Stromal cell of bone marrow (primary cell): ENCODE results near the gene IGFBP2.
A peak's percentile ranks its signal among the peaks of the same experiment; 100 is the strongest.

Experiments used
- DNase-seq: peaks from one replicate; pipeline ENCODE4 v3.0.0-alpha.2; 2012; ENCODE audit warnings: low read depth

IGFBP2 gene

DNA sequence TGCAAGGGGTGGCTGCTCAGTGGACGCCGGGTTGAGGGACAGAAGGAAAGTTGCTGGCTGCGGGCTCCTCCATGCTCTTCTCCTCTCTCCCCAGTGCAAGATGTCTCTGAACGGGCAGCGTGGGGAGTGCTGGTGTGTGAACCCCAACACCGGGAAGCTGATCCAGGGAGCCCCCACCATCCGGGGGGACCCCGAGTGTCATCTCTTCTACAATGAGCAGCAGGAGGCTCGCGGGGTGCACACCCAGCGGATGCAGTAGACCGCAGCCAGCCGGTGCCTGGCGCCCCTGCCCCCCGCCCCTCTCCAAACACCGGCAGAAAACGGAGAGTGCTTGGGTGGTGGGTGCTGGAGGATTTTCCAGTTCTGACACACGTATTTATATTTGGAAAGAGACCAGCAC, 30.6 kb downstream of the IGFBP2 start:
- DNase-seq, result no peak

DNA sequence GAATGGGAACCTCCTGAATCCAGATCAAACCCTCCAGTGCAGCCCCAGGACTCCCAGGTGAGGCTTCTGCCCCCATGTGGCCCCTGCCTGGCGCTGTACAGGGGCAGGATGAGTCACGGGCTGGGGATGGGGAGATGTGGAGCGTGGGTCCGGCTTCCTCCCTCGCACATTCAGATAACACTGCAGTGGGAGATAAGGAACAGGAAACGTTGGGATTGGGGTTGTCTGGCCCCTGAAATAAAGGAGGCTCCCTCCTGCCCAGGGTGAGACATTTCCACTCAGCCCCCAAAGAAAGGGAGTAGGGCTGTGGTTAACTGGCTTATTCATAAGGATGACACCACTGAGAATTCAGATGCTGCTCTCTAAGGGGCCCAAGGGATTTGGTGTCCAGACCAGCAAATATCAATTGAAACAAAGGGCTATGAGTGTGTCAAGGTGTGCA, 31.4 kb downstream of the IGFBP2 start:
- no peak for DNase-seq

DNA sequence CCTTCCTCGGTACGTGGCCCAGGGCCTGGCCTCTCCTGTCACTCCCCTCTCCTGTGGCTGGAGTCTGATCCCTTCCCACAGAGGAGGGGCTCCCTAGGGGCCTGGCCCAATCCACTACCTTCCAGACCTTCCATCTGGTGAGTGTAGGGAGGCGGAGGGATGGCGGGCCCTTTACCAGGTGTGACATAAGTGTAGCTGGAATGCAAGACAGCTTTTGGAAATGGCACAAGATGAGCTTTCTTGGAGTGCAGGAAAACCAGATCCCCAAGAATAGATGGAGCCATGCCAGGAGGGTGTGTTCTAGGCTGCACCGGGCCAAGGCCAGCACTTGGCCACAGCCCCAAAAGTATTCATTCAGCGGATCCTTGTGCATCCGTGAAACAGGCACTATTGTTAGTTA, 32.0 kb downstream of the IGFBP2 start:
- no peak for DNase-seq

DNA sequence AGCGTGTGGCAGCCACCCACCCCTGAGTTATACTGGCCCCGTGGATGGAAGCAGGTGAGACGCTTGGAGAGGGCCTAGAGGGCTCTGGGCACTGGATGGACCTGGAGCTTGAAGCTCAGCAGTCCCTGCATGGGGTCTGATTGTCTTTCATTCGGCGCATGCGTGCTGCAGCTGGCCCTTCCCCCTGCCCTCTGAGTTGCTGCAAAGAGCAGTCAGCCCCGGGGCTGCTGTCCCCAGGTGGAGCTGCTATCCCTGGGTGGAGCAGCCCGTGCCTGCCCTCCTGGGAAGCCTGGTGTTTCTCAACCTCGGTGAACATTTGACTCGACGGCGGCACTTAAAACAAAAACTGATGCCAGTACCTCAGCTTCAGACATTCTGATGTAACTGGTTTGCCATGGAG, 32.5 kb downstream of the IGFBP2 start:
- DNase-seq, result no peak

DNA sequence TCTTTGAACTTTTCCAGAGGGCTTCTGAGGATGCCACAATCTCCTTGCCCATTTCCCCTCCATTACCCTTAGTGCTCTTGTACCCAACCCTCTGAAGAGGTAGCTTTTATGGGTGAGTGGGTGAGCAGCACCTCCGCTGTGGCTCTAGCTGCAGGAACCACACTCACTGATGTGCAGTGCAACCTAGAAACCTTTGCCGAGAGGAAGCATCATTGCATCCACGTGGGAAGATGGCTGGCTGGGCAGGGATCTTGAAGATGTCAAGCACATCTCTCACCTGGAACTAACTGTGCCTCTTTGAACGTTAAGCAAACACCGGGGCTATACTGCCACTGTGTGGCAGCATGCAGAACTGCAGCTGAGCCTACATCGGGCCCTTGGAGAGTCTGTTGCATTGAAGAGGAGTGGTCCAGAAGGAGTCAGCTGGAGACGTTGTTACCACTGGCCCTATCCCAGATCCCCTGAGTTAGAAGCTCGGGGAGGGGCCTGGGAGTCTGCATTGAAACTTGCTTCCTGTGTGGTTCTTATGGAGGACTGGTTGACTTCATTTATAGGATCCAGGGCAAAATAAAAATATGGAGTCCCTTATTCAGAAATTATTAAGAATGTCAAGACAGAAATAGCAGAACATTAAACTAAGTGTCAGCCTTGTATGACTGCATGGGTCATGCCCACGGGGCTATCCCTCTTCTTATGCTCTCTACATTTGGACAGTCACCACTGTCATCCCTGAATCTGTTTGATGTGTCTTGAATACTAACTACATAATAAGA, 33.4 kb downstream of the IGFBP2 start:
- DNase-seq, result peak; percentile 30

DNA sequence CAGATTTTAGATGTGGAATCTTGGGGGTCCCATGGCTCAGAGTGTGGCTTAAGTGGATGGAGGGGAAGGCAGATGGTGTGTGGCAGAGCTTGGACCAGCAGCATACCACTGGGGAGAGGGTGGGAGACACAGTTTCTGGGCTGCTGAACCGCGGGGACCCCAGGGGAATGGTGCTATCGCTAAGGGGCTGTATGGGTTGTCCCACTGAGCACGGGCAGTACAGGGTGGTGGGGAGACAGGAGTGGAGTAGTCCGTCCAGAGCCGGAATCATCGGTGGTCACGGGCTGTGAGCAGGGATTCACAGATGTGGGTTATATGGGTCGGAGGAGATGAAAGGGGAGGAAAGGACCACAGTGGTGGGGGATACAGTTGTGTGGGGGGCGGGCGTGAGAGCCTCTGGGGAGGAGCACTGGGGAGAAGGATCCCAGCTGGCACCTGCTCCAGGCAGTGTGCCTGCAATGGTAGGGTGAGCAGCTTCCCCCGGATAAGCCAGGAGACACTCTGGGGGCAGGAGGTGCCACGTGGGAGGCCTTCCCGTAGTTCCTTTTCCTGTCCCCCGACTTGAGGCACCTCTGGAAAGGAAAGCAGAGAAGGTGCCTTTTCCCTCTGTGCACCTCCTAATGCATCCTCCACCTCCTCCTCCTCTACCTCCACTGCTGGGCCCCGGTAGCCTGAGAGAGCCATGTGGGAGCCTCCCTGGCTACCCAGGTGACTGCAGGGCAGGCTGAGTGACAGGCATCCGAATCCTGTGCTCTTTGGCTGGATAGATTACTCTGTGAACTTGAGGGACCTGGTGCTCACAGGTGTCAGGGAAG, 37.3 kb downstream of the IGFBP2 start:
- DNase-seq, result no peak

DNA sequence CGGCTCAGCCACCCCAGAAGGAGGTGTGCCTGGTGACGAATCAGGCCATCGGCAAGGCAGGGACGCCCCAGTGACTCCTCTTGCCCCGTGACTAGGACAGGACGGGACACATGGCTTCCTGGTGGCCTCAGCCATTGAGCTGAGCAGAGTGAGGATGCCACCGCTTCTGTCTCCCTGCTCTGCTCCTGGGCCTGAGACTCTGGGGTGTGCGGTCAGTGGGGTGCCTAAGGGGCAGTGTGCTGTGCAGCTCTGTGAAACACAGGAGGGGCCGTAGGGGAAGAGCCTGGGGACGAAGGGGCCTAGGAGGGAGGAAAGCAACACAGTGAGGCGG, 37.8 kb downstream of the IGFBP2 start:
- DNase-seq, result no peak

DNA sequence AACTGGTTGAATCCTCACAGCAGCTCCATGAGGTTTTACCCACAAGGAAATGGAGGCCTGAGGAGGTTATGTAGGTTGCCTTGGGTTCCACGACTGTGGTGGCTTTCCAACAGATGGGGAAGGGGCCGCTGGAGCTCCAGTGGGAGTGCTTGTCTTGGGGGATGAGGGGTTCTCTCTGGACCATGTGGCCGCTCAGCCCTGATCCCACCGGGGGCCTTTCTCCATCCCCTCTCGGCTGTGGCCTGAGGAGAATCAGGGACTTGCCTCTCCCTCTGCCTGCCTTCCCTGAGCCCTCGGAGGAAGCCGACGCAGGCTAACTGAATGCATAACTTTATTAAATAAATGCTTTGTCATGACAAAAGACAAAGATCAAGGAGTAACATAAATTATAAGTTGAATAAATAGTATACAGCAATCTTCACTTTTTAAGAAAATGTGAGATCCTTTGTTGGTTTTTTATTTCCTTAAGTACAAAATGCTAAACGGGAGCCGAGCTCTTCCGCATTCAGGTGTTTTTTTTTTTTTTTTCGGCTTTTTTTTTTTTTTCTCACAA, 38.6 kb downstream of the IGFBP2 start:
- DNase-seq, result no peak

DNA sequence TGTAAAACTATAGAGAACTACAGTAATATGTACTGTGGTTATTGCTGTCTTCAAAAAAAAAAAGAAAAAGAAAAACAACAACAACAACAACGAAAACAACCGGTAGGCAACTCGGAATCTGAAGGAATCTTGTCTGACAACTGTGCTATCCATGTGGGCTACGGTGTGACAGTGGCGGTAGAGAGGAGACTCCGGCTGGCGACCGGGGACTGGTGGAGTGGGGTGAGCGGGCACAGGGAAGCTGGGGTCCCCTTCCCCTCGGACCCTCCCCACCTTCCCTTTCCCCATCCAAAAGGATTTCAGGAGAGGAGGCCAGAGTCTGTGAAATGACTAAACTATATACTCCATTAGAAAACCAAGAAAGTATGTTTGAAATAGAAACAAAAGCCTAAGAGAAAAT, 39.2 kb downstream of the IGFBP2 start:
- no peak for DNase-seq

DNA sequence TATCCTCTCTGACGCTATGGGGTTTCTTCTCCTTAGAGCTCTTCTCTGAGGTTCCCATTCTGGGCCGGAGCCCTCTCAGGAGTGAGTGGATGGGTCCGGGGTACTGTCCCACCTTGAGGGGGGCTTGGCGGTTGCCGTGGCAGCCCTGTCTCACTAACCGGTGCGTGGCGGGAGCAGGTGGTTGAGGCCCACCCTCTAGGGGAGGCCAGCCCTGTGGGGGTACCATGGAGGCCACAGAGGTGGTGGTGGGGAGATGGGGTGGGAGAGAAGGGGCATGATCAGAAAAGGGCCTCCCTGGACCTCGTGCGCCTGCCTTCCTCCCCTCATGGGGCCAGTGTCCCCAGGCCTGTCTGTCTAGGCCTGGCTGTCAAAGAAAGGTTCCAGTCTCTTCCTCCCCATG, 39.8 kb downstream of the IGFBP2 start:
- no peak for DNase-seq

DNA sequence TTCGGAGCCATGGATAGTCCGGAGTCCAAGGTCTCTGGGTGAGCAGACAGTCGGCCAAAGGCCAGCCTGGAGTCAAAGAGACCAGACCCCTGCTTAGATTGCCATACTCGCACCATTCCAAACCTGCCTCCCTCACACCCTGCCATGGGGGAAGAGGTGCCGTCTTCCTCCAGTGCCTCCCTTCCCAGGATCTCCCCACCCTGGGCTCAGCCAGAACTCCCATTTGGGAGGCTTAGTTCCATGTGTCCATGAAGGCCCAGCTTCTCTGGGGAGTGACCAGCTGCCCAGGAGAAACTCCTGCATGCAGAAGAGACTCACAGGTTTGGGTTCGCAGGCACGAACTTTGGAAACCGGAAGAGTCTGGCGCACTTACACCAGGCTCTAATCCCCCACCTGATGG, 40.4 kb downstream of the IGFBP2 start:
- no peak for DNase-seq

DNA sequence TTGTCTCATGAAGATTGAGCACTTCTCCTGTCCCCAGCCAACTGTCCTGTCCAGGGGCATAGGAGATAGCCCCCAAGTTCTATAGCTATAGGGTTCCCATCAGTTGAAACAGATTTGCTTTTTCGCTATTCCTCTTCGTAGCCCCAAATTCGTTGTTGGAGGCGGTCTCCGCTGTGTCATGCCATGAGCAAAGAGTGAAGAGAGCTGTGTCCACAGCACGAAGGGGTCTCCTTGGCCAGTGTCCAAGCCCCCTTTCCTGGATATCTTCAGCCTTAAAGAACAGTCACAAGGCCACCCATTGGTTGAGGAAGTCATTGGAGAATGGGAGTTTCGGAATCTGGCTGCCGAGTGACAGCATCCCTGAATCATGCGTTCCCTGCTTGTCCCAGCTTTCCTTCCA, 41.2 kb downstream of the IGFBP2 start:
- DNase-seq, result no peak

DNA sequence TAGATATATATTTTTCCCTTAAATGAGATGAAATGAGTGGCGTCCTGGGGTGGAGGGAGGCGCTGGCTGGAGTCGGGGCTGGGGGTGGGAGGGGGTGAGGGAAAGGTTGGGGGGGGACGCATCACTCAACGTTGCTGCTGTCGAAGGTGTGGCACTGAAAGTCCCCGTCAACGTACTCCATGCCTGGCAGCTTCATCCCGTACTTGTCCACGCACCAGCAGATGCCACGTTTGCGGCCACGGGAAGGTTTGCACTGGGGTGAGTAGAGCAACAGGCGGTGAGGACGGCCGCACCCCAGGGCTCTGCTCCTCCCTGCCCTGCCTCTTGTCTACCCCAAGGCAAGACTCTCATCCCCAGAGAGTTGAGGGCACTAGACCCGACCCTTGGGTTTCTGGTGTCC, 43.4 kb downstream of the IGFBP2 start:
- no peak for DNase-seq

DNA sequence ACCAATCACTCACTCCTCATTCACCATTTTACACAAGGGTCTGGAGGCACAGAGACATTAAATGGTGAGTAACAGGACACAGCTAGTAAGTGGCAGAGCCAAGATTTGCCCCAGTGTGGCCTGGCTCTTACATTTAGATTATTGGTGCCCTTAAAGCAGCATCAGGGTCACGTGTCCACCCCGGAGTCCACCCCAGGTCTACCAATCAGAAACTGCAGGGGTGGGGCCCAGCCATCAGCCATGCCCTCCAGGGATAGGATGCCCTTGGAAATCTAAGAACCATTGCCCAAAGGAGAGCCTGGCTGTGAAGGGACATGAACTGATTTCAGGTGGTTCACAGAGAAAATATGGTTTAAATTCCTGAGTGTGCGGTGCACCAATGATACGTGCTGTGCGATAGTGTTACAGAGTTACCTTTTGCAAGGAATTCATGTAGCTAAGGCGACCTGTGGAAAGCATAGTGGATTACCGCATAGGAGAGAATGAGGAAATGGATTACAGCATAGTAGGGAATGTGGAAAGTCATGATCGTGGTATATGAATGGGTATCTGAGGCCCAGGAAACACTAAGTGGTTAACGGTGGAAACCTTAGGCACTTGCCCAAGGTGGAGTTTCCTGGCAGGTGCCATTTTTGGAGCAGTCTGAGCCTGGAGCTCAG, 44.3 kb downstream of the IGFBP2 start:
- no peak for DNase-seq

DNA sequence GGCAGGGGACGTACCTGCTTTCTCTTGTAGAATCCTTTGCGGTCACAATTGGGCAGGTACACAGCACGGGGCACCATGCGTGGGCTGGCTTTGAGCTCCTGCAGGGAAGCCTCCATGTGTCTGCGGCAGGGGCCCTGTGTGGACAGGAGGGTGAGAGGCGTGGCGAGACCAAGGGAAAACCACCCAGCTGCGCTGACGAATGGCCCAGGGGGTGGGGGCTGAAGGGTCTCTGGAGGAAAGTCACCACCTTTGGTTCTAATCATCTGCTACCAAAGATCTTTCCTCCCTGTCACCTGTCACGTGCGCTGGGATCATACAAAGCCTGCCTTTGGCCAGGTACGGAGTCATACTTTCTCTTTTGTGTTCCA, 44.9 kb downstream of the IGFBP2 start:
- DNase-seq, result no peak

DNA sequence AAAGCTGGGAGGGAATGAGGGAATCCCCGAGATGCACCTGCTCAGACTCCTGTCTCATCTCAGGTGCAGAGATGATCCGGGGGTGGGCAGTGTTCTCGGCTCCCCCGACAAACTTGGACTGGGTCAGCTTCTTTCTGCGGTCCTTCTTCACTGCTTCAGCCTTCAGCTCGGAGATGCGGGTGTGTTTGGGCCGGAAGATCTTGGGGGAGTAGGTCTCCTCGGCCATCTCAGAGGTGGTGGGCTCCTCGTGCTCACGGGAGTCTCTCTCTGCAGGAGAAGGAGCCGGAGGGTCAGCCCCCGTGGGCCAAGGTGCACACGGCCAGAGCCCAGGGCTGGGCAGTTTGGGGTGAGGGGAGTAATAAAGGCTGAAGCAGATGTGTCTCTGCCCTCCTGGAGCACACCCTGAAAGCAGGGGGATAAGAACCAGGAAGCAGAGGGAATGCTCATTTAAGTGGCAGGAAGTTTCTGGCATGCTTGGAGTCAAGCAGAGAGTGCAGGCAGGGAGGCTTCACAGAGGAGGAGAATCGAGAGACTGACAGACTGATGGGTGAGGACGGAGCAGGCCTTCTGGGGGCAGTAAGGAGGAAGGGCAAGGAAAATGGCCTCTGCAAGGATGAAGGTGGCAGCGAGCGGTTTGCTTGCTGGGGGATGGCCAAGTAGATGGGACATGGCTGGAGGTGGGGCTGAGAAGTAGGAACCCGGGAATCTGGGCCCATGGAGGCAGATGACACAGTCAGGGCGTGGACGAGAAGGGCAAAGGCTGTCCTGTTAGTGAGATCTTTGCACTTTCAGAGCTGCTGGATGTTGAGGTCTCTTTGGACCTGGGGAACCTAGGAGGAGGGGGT, 45.8 kb downstream of the IGFBP2 start:
- no peak for DNase-seq

DNA sequence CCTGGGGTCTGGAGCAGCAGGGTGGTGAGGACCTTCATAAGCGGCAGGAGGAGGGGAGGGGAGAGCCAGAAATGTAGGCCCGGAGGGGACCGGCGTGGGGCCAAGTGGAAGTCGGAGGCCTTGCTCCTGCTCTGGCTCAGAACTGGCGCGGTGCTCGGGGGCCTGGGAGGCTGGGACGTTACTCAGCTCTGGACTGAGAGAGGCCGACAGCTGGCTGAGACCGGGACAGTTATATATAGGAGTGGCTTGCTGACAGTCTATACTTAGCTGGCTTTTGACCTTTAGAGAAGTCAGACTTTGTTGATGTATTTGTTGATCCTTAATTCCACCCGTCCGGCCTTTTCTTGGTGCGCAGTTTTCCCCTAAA, 46.4 kb downstream of the IGFBP2 start:
- no peak for DNase-seq

DNA sequence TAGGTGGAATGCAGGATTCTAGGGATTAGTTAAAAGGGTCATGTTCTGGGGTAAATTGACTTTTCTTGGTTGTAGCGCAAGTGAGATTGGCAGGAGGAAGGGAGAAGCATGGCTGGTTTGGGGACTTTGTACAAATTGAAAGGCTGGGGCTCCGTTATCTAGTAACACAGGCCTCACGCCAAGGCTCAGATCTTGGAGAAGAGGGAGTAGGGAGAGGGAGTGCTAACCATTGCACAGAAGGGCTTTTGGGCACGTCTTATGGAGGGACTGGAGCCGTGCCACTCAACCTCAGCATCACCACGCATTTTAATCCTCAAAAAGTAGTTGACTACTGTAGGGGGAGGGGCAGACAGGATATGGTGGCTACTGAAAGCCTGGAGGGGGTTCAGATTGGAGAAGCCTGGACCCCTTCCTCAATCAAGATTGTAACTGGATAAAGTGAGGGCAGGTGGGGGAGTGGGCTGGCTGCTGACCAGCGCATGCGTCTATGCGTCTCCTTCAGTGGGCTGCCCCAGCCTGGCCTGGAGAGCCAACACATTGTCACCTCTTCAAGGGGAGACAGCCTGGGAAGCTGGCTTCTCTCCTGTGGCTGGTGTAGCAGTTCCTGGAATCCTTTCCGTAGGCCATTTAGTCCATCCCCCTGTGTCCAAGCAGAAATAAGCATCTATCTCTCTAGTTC, 47.9 kb downstream of the IGFBP2 start:
- DNase-seq, result no peak

DNA sequence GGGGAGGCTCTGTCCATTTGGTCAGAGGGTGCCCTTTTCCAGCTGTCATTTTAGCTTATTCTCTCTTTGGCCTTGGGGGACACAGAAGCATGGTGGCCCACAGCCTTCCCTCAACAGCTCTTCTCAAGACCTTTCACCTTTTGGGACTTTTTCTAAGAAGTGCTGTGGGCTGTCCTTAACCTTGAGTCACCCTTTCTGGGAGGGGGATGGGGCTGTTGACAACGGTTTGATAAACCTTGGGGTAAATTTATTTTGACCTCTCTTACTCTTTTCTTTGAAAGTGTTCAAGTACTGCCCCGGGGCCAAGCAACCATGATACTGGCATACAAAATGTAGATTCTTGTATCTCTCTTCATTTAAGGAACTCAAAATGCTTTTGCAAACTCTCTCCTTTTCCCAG, 48.5 kb downstream of the IGFBP2 start:
- no peak for DNase-seq

DNA sequence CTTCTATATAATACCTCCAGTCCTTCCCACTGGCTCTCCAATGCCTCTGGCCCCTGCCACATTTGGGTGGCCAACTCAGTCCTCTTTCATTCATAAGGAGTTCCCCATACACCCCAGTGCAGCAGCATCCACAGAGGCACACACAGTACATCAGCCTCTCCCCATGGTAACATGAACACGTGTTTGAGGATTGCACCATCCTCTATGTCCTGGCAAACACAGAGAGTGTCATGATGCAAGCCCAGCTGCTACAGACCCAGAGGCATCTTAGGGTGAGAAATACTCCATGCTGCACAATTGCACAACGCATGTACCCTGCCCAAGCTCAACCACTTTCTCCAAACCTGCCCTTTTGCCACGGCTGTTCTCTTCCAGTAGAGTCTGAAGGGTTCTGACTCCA, 50.6 kb downstream of the IGFBP2 start:
- peak; percentile 94 for DNase-seq

DNA sequence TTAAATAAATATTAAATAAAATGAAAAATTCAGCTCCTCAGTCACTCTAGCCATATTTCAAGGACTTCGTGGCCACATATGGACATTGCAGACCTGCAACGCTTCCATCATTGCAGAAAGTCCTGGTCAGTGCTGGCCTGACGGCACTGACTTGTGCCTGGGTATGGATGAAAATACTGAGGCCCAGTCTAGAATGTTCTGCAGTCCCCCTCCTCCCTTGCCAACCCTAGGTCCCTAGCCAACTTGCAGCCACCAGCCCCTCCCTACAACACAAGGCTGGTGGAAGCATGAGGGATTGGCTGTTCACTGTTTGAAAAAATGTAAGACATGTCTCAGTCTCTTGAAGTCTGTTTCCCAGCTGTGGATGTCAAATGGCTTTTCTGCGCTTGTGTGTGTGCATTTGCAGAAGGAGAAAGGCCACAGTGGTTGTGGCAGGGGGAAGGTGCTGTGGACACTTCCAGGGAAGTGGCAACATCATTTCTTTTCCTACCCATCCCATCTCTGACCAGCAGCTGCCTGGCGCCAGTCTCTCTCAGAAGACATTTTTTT, 52.2 kb downstream of the IGFBP2 start:
- DNase-seq, result no peak
